ENCODE measurements around the gene SLIT3.

The SLIT3 gene

DNA sequence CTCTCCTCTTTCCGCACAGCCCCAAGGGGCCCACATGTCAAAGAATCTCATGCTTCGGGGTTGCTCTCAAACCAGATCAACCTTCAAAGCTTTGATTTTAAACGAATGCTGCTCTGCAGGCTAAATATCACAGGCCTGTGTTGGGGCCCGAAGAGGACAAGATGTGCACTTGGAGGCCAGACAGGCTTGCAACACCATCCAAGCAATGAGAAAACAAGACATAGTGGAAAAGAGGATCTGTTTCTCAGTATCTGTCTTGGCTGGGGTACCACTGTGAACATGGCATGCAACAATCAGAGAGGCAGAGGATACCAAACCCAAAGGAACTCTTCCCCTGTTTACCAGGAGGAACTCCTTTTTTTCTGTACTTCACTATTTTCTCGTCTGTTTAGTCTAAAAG is 321.8 kb downstream of the SLIT3 start:
- DNase-seq: no peak

DNA sequence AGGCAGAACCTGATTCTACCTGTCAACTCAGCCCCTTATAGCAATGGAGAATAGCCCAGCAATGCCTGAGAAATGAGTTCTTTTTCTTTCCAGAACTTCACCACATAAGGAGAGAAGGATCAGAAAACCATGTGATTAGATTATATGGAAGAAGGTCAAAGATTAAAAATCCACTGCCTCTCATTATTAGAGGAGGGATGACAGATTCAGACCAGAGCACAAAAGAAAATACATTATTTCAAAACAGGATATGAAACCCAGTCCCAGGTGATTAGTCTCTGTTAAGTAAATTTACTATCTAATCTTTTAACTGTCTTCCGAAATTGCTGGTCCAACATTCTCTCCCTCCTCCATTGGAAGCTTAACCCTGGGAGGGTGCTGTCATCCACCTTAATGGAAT is 322.4 kb downstream of the SLIT3 start:
- DNase-seq: no peak

DNA sequence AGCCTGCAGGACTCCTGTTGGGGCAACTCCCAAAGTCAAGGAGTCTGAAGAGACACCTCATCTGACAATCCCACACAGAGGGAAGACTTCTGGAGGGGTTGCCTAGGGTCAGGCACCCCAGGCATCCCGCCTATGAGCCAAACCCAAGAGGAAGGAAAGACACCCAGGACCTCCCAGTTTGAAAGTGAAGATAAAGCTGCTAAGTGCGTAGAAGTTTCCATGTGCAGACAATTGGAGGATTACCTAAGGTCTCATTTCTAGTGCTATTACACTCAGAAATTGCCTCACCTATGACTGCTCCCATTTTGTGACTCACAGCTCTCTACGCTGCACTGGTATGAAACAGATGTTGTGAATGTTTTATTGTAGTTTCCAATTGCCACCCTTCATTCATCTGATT is 322.9 kb downstream of the SLIT3 start:
- DNase-seq: no peak

DNA sequence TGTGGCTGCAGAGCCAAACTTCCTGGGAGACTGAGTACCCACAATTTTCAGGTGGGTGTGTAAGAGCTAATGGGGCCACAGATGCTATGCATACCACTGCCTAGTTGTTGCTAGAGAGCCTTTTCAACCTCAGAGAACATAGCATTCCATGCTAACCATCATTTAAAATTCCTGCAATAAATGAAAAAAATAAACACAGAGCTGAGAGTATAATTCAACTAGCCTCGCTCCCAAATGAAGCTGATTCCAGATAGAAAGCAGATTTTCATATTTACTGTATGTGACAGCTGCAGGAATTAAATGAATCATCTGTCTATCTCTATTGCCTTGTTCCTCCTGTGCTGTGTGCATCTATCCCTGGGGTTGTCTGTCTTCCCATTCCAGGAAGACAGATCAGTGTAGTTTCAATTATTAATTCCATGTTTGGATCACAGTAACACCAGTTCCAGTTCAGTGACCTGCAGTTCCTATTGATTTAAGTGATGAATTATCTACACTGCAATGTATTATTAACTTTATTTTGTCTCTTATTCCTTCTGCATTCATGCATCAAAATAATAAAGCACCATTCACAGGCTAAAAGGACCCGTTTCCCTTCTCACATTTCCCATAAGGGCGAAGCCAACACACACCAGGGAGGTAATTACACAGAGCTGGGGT is 324.5 kb downstream of the SLIT3 start:
- no peak for DNase-seq

DNA sequence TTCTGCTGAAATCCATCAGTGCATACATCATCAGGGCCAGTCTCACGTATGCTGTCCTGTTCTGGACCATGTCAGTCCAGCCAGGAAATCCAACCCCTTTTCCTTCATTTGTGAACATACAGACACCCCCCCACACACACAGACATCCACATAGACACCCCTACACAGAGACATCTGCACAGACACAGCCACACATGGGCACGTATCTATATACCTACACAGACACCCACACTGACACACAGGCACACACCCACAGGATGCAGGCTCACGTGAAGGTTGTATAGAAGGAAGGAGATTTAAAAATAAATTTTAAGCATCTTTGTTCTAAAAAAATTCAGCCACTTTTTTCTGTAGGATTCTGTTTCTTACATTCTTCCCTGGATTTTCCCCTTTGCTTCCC is 325.6 kb downstream of the SLIT3 start:
- no peak for DNase-seq

DNA sequence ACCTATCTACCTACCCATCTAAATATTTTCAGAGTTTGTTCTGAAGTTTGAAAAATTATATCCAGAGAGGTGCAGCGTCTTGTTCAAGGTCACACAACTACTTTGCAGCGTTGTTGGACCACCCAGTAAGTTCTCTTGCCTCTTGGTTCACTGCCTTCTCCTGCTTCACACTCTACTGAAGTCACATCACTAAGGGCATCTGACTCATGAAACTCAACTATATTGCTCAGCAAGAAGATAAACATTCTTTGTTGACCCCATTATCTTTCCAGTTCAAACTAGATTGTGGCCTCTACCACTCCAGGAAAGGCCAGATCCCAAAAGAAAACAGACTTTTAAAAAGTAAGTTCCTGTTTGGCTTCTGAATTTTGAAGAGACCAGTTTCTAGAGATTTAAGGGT is 326.9 kb downstream of the SLIT3 start:
- no peak for DNase-seq

DNA sequence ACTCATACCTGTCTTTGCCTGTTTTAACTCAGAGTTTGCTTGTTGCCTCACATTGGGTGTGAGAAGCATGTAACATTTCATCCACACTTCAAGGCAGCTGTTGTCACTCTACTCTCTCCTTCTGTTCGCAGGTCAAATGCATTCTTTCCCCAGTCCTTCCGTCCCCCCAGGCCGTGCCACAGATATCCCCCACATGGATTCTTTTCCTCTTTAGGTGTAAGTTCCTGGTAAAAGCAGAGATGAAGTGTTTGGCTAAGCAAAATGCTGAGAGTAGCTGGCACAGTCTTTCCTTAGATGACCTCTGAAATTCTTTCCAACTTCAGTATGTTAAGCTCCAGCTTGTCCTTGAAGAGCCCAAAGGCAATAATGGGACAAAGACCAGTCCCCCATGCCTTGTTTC is 328.2 kb downstream of the SLIT3 start:
- no peak for DNase-seq

DNA sequence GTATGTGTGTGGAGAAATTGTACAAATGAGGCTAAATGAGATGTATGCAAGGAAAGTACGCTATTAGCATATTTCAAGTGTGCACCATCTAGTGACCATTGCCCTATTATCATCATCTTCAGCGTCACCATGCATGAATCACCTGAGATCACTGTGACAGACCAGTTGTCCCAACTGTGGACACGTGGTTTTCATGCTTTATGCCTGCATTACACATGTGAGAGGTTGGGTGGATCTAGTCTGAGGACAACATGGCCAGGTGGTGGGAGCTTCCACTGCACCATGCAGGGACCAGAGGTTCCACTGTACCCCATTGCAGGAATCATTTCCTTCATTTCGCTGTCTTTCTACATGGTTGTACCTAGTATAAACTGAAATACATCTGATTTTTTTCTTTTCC is 329.8 kb downstream of the SLIT3 start:
- no peak for DNase-seq

DNA sequence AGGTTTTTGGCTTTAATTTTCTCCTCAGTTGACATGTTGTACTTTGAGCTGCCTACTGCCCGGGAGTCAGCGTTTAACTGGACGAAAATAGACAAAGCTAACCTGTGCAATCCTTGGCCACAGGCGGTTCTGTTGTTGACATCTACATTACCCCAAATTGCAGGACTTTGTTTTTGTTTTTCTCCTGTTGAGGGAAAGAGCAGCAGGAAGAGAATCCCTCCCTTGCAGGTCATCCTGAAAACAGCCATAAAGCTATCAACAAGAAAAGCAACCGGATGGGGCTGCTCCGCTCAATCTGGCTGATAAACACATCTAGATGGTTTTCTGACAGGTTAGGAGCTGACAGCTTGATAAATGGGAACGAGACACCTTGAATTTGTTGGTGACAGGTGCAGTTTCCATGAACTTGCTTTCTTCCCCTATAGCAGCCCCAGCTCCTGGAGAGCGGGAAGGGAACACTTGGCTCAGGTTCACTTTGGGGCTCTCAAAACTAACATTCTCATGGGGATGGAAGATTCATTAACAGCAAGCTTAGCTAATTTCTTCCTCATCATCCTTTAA is 331.5 kb downstream of the SLIT3 start:
- no peak for DNase-seq

DNA sequence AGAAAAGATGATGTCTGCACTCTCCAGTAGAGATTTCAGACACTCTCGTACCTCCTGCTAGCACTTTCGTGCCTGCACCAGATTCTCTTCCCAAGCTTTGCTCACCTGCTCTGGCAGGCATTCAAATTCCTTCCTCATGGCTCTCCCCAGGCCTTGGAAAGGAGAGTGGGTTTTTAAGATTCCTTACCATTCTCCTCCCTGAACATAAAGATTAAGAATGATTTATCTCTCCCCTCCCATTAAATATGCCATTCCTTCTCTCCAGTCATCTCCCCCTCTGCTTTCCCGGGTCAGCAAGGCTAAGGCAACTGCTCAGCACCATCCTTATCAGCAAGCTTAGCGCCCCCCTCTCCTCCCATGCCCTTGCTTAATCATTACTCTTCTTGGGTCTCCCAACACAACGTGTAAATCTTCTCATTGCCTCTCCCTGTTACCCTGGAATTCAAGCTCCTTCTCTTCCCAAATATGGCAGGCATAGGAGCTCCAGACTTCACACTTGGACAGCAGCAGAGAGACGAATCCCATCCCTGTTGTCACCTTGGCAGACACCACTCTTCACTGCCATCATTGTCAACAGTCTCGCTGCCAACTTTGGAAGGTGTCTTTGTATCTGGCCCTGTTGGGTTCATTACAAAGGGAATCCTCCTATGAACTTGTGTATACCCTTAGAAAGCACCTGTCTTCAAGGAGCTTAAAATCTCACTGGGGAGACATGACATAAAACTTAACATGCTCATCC is 332.9 kb downstream of the SLIT3 start:
- no peak for DNase-seq

DNA sequence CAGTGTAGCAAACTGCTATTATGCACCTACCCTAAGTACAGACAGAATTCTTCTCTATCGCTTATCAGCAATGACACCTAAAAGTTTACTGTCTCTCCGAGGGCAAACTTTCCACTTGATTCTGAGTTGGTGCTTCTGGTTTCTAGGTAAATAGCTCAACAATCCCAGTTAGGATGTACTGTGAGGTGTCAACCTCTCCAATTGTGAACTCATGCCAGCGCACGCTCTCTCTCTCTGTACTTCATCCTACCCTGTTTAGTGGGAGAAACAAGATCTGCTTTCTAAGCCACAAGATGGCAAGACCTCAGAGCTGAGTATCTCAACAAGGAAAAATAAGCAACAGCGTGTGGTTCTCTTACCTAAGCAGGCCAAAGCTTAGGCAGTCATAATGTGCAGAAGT is 335.3 kb downstream of the SLIT3 start:
- DNase-seq: no peak

DNA sequence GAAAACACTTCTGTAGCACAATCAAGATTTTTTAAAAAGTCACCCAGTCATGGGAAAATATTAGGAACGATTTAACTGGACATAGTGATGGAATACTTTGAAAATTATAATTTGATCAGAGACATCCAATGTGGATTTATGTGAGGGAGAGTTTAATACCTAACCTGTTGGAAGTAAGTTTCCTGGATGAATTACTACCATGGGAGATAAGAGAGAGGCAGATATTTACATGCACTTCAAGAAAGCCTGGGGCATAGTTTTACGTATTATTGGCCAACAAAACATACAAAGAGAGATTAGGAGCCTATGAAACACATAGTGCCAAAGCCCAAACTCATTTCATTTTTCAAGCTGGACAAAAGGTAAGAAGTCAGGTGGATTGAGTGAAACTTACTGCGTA is 336.8 kb downstream of the SLIT3 start:
- DNase-seq: no peak

DNA sequence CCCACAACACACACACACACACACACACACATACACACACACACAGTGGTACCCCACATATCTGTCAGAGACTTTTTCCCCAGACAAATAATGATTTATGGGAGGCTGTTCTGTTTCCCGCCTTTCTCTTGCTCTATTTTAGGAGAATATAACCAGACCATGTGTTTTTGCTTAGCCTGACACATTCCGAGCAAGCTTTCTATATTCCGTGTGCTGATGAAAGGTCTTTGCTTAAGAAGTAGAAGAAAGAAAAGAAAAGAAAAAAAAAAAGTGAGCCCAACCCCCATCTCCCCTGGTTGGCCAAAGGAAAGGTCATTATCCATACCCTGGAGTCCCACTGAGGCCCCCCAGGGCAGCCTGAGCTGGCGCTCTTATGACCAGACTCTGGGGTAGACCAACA is 338.6 kb downstream of the SLIT3 start:
- DNase-seq: no peak

DNA sequence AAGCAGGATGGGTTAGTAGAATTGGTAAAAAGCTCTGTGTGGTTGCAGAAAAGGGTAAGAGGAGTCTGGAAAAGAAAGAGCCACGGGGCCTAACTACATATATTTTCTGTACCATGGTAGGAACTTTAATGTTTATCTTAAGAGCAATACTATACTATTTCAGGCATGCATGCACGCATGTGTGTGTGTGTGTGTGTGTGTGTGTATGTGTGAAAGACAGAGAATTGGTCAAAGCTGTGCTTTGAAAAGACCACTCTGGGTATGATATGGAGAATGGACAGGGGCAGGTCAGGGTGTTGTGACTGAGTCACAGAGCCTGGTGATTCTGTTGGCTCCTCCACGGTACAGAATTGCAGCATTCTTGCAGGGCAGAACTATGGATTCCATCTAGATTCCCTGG is 339.3 kb downstream of the SLIT3 start:
- no peak for DNase-seq

DNA sequence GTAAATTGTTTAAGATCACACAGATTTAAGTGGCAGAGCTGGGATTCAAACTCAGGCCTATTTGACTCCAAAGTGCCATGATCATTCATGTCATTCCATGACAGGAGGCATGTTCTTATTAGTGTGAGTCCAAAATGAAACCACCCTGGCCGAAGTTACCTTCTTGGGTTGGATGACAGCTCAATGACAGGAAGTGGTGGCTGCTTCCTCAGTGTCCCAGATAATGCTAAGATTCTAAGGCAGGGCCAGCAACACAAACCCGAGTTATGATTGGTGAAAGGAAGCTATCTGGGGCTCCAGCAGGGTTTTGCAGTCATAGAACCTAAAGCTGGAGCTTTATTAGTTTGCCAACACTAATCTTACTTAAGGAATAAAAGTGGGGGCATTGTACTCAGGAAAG is 340.4 kb downstream of the SLIT3 start:
- no peak for DNase-seq

DNA sequence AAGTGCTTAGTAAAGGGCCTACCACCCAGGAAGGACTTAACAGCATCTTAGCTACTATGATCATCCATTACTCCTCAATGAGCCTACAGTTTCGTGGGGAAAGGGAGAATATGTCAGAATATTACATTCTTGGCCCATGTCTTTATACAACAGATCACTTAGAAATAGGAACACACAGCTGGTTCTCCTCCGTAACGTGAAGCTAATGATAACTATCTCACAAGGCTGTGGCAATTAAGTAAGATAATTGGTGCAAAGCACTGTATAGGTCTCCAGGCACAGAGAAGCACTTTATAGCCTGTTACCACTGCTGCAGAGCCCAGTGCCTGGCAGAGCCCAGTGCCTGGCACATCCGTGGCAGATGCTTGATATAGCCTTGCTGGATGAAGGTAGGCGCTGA is 347.6 kb downstream of the SLIT3 start:
- DNase-seq: no peak

DNA sequence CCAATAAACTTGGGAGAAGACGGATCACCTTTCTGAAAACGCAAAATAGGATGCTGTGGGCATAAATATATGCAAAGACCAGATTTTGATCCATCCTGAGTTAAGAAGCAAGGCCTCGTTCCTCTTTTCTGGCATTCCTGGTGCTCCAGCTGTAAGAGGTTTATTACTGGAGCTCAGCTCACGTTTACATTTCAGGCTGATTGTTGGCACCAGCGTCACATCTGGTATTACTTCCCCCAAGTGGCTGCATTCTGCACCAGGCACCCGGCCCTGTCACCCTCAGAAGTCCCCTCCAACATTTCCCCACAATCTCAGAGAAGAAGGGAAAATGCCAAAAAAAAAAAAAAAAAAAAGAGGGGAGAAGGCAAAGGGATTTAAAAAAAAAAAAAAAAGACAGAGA is 348.7 kb downstream of the SLIT3 start:
- DNase-seq: no peak

DNA sequence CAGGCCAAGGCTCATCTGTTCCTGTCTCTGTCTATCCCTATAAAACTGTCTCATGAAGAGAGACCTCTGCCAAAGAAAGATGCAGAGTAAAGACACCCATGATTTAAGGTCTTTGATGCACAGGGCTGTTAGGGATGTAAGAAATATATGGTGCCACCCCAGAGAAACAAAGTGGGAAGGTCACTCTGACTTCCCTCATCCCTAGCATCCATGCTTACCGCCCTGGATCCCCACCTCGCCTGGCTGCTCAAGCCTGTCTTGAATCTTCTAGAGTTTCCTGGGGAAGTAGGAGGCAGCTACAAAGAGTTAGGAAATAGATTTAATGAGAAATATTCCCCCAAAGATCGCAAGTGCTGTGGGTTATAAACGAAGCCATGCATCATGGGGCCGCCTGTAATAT is 349.2 kb downstream of the SLIT3 start:
- no peak for DNase-seq

DNA sequence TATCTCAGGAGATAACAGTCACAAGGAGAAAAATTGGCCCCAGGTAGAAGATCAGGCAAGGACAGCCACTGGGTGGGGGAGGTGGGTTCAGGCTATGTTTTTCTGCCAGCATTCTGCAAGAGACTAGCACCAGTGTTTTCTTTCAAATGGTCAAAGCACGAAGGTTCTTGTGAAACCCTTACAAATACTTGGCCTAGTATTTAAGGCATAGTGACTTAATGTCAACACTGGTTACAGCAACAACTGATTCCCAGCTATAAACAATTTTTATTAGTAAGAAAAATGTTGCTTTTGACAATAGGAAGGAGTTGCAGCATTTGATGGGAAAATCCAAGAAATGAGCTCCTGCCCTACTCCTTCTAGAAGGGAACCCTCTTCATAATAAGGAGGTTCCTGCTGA is 349.6 kb downstream of the SLIT3 start:
- DNase-seq: no peak

DNA sequence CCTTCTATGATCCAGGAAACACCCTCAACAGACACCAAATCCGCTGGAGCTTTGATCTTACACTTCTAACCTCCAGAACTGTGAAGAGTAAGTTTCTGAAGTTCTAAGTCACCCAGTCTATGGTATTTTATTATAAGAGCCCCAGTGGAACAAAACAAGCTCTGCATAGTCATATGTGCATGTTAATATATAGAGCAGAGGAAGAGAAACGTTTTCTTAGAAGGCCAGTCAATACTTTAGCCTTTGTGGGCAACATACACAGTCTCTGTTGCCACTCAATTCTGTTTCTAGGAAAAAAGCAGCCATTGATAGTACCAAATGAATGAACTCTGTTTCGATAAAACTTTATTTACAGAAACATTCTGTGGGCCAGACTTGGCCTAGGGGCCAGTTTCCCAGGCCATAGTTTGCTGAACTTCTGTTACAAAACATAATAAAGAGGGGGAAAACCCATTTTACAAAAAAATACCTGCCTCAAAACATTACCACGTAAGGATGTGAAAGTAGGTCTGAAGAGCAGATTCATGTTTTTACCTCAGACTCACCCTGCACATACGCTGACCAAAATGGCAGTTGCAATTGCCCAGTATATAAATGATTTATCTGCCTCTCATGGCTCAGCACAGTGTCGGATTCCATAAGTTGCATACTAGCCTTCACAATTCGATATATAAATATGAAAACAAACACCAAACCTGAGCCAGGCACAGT is 350.5 kb downstream of the SLIT3 start:
- no peak for DNase-seq

DNA sequence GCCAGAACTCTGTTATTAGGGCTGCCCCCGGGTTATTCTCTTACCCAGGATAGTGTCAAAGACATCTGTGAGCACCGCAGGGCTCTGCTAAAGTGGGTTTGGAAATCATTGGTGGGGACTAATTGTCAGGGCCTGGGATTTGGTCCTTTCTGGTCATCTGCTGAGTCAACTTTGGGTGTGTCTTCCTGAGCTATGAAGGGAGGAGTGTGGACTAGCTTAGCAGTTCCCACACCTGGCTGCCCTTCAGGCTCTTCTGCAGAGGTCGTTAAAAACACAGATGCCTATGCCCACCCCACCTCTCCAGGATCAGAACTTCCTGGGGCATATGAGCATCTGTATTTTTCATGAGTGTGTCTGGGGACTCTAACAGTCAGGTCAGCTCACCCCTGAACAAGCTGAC is 352.2 kb downstream of the SLIT3 start:
- no peak for DNase-seq

DNA sequence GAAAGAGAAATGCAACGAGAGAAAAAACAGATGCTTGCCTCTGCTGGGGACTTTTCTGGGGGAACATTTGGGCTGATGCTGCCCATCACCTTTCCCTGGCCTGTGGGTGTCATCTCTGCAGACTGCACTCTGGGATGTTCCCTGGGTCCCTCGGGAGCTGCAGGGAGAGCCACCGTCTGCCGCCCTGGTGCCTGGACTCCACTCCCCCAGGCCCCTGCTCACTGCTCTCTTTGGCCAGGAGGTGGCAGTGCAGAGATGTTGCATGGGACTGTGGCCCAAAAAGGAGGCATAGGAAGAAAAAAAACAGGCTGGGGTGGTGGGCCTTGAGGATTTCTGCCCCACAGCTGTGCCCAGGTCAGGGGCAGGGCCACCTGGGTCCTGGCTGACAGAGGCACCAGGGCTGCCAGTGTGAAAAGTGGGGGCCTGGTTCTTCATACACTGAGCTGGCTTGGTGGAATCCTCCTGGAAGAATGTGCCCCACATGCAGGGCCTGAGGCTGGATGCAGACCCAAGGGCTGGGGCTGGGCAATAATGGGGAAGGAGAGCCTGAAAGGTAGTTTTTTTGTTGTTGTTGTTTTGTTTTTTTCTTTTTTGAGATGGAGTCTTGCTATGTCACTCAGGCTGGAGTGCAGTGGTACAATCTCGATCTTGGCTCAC is 353.6 kb downstream of the SLIT3 start:
- DNase-seq: no peak

DNA sequence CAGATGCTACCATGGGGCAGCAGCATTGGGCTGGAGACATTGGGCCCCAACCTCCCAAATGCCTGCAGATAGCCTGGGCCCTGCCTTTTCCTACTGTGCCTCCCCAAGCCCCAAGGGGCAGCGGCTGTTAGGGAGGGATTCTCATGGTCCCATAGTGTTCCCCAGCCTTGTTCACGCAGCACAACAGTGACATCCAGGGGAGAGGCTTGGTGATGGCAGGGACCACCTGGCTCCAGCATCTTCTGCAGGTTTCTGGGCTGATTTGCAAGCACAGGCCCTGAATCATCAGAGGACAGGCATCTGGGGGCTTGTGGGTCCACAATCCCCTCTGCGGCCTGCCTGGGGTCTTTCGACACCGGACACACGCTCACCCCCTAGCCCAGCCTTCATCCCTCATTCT is 354.6 kb downstream of the SLIT3 start:
- no peak for DNase-seq

DNA sequence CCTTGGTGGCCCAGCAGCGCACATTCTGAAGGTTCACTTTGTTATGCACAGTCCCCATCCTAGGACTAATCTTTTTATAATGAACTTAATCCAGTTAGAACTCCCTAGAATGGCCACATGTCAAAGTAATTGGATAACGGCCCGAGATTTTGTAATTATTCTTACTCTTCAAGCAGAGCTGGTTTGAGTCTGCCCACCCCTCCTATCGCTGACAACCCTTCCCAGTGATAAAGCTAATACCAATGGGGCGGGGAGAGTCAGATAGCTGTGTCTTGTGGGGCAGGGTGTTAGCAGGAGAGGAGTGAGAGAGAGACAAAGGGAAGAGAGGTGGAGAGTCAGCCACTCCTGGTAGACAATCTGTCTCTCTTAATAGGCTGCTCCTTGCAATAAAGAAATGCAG is 356.9 kb downstream of the SLIT3 start:
- no peak for DNase-seq

Data from MV-4-11 (cell line).